Measurements from ENCODE around the gene MOCOS.

GRCh38 chr18:36176177-36176584 is 11.1 kb upstream of the MOCOS start:
- TF ChIP-seq POLR2A (IDR thresholded peaks at IDR 0.05; ENCODE audit: borderline replicate concordance, extremely low read depth, insufficient read depth, insufficient read length): no peak
- TF ChIP-seq EZH2 (IDR thresholded peaks at IDR 0.05): no peak
- TF ChIP-seq CTCF (IDR thresholded peaks at IDR 0.05 in 2 of 3, conservative IDR thresholded peaks at IDR 0.05 in 1 of 3; ENCODE audit: borderline replicate concordance in 1 of 3, insufficient read depth in 1 of 3, low read depth in 2 of 3, low read length in 2 of 3): no peak
